ENCODE results near the gene ZDHHC5.

DNA sequence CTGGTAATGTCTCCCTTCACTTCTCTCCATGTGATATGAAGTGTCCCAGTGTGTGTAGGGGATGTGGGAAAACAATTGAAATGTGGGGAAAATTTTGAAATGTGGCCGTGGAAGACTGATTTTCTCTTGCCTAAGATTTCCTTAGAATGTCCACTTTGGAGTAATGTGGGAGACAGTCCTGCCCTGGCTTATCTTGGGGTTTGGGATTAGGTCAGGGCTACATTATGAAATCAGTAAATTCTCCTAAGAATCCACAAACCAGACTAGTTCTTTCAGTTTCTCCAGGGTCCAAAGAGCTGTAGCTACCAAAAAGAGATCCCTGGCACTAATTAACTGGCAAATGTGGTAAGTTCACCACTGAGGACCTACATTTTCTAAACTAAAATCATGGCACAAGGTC, 41.0 kb upstream of the ZDHHC5 start:
- TF ChIP-seq, protein P1, sequence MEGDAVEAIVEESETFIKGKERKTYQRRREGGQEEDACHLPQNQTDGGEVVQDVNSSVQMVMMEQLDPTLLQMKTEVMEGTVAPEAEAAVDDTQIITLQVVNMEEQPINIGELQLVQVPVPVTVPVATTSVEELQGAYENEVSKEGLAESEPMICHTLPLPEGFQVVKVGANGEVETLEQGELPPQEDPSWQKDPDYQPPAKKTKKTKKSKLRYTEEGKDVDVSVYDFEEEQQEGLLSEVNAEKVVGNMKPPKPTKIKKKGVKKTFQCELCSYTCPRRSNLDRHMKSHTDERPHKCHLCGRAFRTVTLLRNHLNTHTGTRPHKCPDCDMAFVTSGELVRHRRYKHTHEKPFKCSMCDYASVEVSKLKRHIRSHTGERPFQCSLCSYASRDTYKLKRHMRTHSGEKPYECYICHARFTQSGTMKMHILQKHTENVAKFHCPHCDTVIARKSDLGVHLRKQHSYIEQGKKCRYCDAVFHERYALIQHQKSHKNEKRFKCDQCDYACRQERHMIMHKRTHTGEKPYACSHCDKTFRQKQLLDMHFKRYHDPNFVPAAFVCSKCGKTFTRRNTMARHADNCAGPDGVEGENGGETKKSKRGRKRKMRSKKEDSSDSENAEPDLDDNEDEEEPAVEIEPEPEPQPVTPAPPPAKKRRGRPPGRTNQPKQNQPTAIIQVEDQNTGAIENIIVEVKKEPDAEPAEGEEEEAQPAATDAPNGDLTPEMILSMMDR (IDR thresholded peaks at IDR 0.05), result no peak
- TF ChIP-seq TCF7 (CRISPR knock-in tag; IDR thresholded peaks at IDR 0.05; ENCODE audit: low read depth) (no peak), KAT7 (CRISPR knock-in tag; IDR thresholded peaks at IDR 0.05; ENCODE audit: borderline replicate concordance) (no peak), ZNF263 (CRISPR knock-in tag; IDR thresholded peaks at IDR 0.05; ENCODE audit: low read depth) (no peak), ZNF232 (CRISPR knock-in tag; IDR thresholded peaks at IDR 0.05) (no peak), CREB1 (CRISPR knock-in tag; IDR thresholded peaks at IDR 0.05) (no peak), EMX1 (CRISPR knock-in tag; IDR thresholded peaks at IDR 0.05) (no peak)
- TF ChIP-seq, protein P2, sequence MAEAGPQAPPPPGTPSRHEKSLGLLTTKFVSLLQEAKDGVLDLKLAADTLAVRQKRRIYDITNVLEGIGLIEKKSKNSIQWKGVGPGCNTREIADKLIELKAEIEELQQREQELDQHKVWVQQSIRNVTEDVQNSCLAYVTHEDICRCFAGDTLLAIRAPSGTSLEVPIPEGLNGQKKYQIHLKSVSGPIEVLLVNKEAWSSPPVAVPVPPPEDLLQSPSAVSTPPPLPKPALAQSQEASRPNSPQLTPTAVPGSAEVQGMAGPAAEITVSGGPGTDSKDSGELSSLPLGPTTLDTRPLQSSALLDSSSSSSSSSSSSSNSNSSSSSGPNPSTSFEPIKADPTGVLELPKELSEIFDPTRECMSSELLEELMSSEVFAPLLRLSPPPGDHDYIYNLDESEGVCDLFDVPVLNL (CRISPR knock-in tag; IDR thresholded peaks at IDR 0.05; ENCODE audit: borderline replicate concordance, low read depth), result no peak
- TF ChIP-seq, protein P3, sequence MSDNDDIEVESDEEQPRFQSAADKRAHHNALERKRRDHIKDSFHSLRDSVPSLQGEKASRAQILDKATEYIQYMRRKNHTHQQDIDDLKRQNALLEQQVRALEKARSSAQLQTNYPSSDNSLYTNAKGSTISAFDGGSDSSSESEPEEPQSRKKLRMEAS (CRISPR knock-in tag; IDR thresholded peaks at IDR 0.05), result no peak
- TF ChIP-seq, protein P4, sequence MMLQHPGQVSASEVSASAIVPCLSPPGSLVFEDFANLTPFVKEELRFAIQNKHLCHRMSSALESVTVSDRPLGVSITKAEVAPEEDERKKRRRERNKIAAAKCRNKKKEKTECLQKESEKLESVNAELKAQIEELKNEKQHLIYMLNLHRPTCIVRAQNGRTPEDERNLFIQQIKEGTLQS (CRISPR knock-in tag; conservative IDR thresholded peaks at IDR 0.05), result no peak
- TF ChIP-seq, protein P5, sequence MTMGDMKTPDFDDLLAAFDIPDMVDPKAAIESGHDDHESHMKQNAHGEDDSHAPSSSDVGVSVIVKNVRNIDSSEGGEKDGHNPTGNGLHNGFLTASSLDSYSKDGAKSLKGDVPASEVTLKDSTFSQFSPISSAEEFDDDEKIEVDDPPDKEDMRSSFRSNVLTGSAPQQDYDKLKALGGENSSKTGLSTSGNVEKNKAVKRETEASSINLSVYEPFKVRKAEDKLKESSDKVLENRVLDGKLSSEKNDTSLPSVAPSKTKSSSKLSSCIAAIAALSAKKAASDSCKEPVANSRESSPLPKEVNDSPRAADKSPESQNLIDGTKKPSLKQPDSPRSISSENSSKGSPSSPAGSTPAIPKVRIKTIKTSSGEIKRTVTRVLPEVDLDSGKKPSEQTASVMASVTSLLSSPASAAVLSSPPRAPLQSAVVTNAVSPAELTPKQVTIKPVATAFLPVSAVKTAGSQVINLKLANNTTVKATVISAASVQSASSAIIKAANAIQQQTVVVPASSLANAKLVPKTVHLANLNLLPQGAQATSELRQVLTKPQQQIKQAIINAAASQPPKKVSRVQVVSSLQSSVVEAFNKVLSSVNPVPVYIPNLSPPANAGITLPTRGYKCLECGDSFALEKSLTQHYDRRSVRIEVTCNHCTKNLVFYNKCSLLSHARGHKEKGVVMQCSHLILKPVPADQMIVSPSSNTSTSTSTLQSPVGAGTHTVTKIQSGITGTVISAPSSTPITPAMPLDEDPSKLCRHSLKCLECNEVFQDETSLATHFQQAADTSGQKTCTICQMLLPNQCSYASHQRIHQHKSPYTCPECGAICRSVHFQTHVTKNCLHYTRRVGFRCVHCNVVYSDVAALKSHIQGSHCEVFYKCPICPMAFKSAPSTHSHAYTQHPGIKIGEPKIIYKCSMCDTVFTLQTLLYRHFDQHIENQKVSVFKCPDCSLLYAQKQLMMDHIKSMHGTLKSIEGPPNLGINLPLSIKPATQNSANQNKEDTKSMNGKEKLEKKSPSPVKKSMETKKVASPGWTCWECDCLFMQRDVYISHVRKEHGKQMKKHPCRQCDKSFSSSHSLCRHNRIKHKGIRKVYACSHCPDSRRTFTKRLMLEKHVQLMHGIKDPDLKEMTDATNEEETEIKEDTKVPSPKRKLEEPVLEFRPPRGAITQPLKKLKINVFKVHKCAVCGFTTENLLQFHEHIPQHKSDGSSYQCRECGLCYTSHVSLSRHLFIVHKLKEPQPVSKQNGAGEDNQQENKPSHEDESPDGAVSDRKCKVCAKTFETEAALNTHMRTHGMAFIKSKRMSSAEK (CRISPR knock-in tag; IDR thresholded peaks at IDR 0.05; ENCODE audit: borderline replicate concordance), result no peak
- TF ChIP-seq, protein P6, sequence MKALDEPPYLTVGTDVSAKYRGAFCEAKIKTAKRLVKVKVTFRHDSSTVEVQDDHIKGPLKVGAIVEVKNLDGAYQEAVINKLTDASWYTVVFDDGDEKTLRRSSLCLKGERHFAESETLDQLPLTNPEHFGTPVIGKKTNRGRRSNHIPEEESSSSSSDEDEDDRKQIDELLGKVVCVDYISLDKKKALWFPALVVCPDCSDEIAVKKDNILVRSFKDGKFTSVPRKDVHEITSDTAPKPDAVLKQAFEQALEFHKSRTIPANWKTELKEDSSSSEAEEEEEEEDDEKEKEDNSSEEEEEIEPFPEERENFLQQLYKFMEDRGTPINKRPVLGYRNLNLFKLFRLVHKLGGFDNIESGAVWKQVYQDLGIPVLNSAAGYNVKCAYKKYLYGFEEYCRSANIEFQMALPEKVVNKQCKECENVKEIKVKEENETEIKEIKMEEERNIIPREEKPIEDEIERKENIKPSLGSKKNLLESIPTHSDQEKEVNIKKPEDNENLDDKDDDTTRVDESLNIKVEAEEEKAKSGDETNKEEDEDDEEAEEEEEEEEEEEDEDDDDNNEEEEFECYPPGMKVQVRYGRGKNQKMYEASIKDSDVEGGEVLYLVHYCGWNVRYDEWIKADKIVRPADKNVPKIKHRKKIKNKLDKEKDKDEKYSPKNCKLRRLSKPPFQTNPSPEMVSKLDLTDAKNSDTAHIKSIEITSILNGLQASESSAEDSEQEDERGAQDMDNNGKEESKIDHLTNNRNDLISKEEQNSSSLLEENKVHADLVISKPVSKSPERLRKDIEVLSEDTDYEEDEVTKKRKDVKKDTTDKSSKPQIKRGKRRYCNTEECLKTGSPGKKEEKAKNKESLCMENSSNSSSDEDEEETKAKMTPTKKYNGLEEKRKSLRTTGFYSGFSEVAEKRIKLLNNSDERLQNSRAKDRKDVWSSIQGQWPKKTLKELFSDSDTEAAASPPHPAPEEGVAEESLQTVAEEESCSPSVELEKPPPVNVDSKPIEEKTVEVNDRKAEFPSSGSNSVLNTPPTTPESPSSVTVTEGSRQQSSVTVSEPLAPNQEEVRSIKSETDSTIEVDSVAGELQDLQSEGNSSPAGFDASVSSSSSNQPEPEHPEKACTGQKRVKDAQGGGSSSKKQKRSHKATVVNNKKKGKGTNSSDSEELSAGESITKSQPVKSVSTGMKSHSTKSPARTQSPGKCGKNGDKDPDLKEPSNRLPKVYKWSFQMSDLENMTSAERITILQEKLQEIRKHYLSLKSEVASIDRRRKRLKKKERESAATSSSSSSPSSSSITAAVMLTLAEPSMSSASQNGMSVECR (CRISPR knock-in tag; IDR thresholded peaks at IDR 0.05; ENCODE audit: borderline replicate concordance), result no peak
- TF ChIP-seq, protein P7, sequence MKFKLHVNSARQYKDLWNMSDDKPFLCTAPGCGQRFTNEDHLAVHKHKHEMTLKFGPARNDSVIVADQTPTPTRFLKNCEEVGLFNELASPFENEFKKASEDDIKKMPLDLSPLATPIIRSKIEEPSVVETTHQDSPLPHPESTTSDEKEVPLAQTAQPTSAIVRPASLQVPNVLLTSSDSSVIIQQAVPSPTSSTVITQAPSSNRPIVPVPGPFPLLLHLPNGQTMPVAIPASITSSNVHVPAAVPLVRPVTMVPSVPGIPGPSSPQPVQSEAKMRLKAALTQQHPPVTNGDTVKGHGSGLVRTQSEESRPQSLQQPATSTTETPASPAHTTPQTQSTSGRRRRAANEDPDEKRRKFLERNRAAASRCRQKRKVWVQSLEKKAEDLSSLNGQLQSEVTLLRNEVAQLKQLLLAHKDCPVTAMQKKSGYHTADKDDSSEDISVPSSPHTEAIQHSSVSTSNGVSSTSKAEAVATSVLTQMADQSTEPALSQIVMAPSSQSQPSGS (CRISPR knock-in tag; IDR thresholded peaks at IDR 0.05; ENCODE audit: borderline replicate concordance, low read depth), result no peak

All from WTC11 (cell line).